ENCODE measurements around the gene ZCCHC18. TPM values are rescaled to one million over a fixed set of nuclear protein-coding genes. Genes with fewer than 3 reads are reported as not detected.

The ZCCHC18 gene
- total and polyA plus RNA-seq, 2 of the 4 experiments (the other 2 are of a cell fraction): 0.36 to 1.5 TPM

GRCh38 chrX:104134583-104135261 is 22.4 kb downstream of the ZCCHC18 start:
- Histone ChIP-seq H3K14ac (replicated peaks; ENCODE audit: low read depth, low read length) (no peak overlapping the region), H3K79me1 (ENCODE audit: low read depth in 1 of 2, low read length in 2 of 2) (0 out of 4 replicates have a peak, but pooled peaks cover 0 to 11% of the 10 kb centered on the region in 2 experiments), H4K20me1 (ENCODE audit: insufficient read depth, low read length) (no peaks in the 10 kb centered on the region), H2AK9ac (replicated peaks; ENCODE audit: low read depth, low read length, poor library complexity) (no peak overlapping the region), H2AK5ac (ENCODE audit: low read depth, low read length) (no peak overlapping the region), H2AFZ (replicated peaks; ENCODE audit: low read length, poor library complexity) (no peak overlapping the region), H3K56ac (ENCODE audit: extremely low read depth, insufficient read depth, low read length) (no peak overlapping the region), H4K91ac (ENCODE audit: insufficient read depth, low read depth, low read length) (no peak overlapping the region), H3K9me1 (ENCODE audit: insufficient read depth, low read length) (0 out of 2 replicates have a peak, but pooled peaks cover 4% of the 10 kb centered on the region), H3K27ac (ENCODE audit: insufficient read depth, low read length) (no peak overlapping the region), H3K4ac (ENCODE audit: low read depth, low read length) (no peak overlapping the region), H2BK120ac (ENCODE audit: low read depth, low read length) (no peak overlapping the region), H2BK5ac (ENCODE audit: low read depth, low read length, poor library complexity, severe bottlenecking) (no peak overlapping the region), H3K4me3 (ENCODE audit: insufficient read depth, low read depth, low read length) (no peak overlapping the region), H3K18ac (ENCODE audit: low read depth, low read length) (no peak overlapping the region), H3K9me3 (ENCODE audit: control insufficient read depth, insufficient read depth, low read length) (no peaks in the 10 kb centered on the region), H2BK20ac (ENCODE audit: low read depth, low read length) (no peak overlapping the region), H4K5ac (ENCODE audit: low read depth, low read length) (no peak overlapping the region), H4K8ac (ENCODE audit: low read depth in 2 of 2, low read length in 2 of 2) (peak overlapping the region in 1 of 2 experiments; percentile 23; a peak in 2 of 4 replicates), H3K27me3 (ENCODE audit: control insufficient read depth, insufficient read depth, low read length) (peaks cover 2% of the 10 kb centered on the region; the same call in 1 of the 2 replicates), H3K23ac (ENCODE audit: low read depth, low read length) (no peak overlapping the region), H3K36me3 (ENCODE audit: control insufficient read depth, insufficient read depth, low read length) (no peaks in the 10 kb centered on the region), H3K4me2 (ENCODE audit: low read depth, low read length) (no peak overlapping the region), H3K4me1 (ENCODE audit: control insufficient read depth, insufficient read depth, low read length) (peaks cover 2% of the 10 kb centered on the region; the same call in 1 of the 2 replicates), H3K9ac (ENCODE audit: low read depth, low read length) (no peak overlapping the region), H2BK15ac (ENCODE audit: low read depth, low read length) (no peak overlapping the region)
- in situ Hi-C loops (cut with MboI; ENCODE audit: low sequenced_read_pairs): loop anchor here (25.0 kb wide), 2 partner anchors 447 to 597 kb away; partner anchors contain the start of gene MORF4L2
- BruUV-seq (replicated peaks): no TSS peak
- DNase-seq (no peak), ATAC-seq (ENCODE audit: low read depth) (no peak)
- ChIA-PET POLR2A (ENCODE audit: unreplicated experiment) (no interaction called here), CTCF (no interaction called here)
- TF ChIP-seq RCOR1 (IDR thresholded peaks at IDR 0.05; ENCODE audit: insufficient replicate concordance, low read length) (no peak), NFE2L2 (IDR thresholded peaks at IDR 0.05; ENCODE audit: low read depth, low read length) (no peak), CHD1 (IDR thresholded peaks at IDR 0.05; ENCODE audit: low read depth, low read length) (no peak), MAFK (IDR thresholded peaks at IDR 0.05; ENCODE audit: low read depth, low read length) (no peak), FOS (IDR thresholded peaks at IDR 0.05; ENCODE audit: low read depth, low read length) (no peak), MAZ (IDR thresholded peaks at IDR 0.05; ENCODE audit: borderline replicate concordance, low read depth, low read length) (no peak), CEBPB (IDR thresholded peaks at IDR 0.05; ENCODE audit: low read depth, low read length) (no peak), RAD21 (IDR thresholded peaks at IDR 0.05; ENCODE audit: low read length) (no peak), ELK1 (IDR thresholded peaks at IDR 0.05; ENCODE audit: borderline replicate concordance, low read depth, low read length) (no peak), RFX5 (IDR thresholded peaks at IDR 0.05; ENCODE audit: low read depth, low read length) (no peak), BHLHE40 (IDR thresholded peaks at IDR 0.05; ENCODE audit: low read depth, low read length) (no peak), CTCF (conservative IDR thresholded peaks at IDR 0.05; ENCODE audit: low read depth, low read length) (no peak)
- intact Hi-C loops (cut with micrococcal nuclease): loop anchor here (5.0 kb wide), 1 partner anchor 447 kb away; the partner anchor contains the start of gene MORF4L2
- WGBS, 2 experiments (ENCODE audit: extremely low coverage in 2 of 2, insufficient read length in 1 of 2): 37% methylated on average over 4 of the region's 5 CpGs; no CpG with 5 or more reads in 1 of the 2 experiments
- dilution Hi-C loops (cut with HindIII; ENCODE audit: low sequenced_read_pairs, unreplicated experiment): no loop called here
